ENCODE results near the gene ADRM1.

ADRM1 gene

GRCh38 chr20:62299666-62300236 is 3.0 kb upstream of the ADRM1 start:
- DNase-seq, result no peak

DNA sequence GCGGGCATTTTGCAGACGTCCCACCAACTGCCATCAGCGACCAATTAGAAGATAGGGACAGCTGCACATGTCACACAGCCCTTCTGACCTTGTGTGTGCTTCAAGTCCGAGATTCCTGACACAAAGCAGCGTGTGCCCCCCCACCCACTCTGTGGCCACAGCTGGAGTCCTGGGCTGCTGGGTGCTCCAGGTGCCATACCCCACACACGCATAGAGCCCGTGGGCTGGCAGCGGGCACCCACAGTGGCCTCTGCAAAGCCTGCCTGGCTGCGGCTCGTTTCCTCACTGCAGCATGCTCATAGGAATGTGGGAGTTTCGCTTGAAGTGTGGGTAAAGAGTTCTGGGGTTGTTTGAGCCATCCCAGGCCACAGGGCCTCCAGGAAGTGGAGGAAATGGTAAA is 2.5 kb upstream of the ADRM1 start:
- DNase-seq, result no peak

DNA sequence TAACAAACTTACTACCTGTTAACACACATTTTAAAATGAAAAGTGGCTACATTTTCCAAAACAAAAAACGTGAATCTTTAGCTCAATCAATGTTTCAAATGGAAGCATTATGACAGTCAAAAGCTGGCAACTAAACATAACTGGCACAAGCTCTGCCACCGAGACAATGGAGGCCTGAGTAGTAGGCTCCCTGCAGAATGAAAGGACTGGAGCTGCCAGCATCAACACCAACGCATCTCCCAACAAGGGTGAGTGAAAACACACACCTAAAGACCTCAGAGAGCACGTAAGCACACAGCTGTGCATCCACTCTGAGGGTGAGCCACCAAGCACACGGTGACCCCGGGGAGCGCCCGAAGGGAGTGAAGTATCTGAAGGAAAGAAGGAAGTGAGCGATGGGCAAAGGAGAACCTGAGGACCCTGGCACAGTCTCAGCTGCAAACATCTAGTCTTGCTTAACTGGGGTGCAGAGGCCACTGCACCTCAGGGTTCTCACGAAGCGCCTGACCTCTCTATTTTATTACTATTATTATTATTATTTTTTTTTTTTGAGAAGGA is 1.6 kb upstream of the ADRM1 start:
- no peak for DNase-seq

- DNase-seq, result peak; percentile 84
Measured at GRCh38 chr20:62301773-62302340, 940 bp upstream of the ADRM1 start.

DNA sequence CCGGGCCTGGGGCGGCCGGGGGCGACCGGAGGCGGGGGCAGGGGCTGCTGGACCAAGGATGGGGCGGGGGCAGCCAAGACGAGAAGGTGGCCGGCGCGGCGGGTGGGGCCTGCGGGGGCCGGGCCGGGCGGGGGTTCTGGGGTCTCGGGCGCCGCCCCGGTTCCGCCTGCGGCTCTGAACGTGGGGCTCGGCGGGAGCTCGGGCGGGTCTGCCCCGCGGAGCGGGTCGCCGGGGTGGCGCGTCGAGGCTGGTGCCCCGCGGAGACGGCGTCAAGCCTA is 204 bp downstream of the ADRM1 start:
- no peak for DNase-seq

GRCh38 chr20:62303340-62304226 is 786 bp downstream of the ADRM1 start:
- DNase-seq, result no peak

DNA sequence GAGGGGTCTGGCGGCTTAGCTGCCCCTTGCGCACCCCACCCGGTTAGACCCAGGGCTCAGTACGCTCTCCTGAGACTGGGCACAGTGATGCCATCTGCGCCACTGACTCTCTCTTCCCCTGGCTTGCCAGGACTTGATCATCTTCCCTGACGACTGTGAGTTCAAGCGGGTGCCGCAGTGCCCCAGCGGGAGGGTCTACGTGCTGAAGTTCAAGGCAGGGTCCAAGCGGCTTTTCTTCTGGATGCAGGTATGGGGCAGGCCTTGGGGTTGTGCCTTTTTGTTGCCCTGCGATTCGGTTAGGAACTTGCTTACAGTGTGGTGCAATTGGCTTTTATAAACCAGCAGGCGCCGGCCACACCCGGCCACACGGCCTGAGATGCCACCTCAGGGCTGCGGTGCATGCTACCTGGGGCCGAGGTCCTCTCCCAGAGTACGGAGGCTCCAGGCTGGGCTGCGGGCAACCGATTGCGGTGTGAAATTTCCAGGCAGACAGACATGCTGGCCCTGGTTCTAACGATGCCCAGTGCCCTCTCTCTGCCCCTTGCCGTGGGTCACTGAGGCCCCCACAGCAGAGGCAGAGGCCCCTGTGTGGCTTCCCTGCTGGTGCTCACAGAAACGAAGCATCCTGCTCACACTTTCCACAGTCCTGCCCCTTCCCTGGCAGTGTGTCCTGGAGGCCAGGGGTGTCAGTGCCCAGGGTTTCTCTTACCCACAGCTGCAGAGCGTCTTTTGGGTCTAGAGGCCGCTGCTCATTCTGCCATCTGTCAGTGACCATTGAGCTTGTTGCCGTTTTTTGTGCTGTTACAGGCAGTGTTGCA is 1.7 kb downstream of the ADRM1 start:
- DNase-seq, result no peak

DNA sequence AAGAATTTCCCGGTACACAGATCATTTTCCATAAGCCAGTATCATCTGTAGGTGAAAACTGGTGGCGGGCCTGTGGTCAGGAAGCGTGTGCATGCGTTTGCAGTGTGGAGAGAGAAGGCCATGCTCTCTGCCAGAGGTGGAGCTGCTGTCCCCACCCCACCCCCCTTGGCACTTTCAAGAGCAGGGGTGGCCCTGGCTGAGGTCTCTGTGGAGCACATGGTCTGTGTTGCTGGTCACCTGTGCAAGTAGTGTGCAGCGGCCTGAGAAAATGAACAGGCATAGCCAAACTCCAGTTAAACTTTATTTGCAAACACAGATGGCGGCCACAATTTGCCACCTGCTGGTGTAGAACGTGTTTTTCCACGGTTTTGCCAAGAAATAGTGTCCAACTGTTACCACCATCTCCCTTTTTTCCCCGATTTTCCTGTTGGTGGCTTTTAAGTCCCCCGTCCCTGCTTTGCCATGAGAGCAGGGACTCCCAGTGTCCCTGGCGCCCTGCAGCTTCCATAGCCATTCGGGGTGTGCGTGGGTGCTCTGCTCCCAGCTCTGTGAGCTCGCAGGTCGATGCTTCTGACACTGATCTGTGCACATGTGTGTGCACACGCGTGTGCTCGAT is 2.5 kb downstream of the ADRM1 start:
- DNase-seq, result no peak

GRCh38 chr20:62305765-62306413 is 3.1 kb downstream of the ADRM1 start:
- no peak for DNase-seq

DNA sequence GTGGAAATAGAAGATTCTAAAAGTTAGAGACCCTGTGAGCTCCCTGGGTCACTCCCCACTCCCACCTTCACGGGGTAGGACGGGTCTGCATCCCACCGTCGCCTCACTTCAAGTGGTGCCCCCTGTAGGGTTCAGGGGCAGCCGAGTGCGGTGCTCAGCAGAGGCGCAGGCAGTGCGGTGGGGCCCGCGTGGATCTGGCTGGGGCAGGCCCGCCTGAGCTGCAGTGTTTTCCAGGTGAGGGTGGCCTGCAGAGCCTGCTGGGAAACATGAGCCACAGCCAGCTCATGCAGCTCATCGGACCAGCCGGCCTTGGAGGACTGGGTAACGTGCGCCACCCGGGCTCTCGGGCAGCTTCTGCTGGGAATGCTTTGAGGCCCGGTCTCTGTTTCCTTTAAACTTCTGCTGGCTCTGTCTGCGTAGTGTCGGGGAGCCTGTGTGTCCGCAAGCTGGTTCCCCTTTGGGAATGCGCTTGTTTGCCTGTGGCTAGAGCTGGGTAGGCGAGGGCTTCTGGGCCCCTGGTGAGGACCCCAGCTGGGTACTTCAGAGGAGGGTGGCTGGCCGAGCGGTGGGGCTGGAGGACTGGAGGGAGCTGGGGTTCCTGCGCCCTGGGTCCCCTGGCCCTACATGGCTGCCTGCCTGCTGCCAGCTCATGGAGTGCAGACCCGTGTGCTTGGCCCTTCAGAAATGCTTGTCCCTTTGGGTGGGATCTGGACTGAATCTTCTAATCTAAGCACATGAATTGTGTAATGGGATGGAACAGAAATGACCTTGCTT is 3.8 kb downstream of the ADRM1 start:
- no peak for DNase-seq

DNA sequence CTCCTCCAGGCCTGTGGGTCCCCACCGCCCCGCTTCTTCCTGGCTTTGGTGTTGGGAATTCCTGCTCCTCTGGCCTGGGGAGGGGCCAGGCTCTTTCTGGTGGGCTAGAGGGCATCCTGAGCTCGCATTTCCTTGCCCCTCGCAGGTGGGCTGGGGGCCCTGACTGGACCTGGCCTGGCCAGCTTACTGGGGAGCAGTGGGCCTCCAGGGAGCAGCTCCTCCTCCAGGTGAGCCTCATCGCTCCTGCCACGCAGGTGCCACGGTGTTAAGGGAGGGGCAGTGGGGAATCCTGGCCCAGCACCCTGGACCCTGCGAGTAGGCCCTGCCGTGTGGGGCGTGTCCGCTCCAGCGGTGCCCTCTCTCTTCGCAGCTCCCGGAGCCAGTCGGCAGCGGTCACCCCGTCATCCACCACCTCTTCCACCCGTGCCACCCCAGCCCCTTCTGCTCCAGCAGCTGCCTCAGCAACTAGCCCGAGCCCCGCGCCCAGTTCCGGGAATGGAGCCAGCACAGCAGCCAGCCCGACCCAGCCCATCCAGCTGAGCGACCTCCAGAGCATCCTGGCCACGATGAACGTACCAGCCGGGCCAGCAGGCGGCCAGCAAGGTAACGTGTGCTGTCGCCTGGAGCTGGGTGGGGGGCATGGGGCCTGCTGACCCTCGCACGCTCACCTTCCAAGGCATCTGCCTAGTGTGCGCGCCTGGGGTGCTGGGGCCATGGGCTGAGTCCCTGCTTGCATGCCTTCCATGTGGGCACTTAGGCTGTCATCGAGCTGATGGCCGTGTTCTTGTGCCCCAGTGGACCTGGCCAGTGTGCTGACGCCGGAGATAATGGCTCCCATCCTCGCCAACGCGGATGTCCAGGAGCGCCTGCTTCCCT is 4.7 kb downstream of the ADRM1 start:
- DNase-seq, result no peak

GRCh38 chr20:62308102-62308822 is 5.5 kb downstream of the ADRM1 start:
- DNase-seq, result no peak

DNA sequence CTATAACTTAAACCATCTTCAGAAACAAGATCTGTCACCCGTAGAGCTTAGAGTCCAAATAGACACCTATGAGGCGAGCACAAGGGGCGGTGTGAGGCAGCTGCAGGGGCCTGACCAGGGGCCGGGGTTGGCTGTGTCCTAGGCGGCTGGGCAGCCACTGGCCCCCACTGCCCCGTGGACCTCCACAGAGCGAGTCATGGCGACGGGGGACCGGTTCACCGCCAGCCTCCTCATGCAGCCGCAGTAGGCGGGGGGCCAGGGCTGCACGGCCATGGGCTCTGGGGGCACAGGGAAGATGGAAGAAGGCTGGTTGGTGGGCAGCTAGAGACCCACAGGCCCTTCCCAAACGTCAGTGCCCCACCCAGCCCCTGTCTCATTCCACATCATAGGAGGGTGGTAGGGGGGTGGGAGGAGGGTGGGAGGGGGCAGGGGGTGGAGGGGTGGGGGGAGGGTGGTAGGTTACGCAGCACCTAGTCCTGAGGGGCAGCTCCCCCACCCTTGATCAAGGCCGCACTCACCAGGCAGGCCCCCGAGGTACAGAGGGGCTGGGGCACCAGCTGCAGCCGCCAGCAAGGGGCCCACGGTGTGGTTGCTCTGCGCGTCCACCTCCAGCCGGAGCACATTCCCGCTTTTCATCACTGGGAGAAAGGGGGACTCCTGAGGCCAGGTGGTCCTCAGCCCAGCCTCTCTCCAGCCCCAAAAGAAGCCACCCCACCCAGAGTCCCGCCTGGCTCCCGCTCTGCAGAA is 6.6 kb downstream of the ADRM1 start:
- no peak for DNase-seq

DNA sequence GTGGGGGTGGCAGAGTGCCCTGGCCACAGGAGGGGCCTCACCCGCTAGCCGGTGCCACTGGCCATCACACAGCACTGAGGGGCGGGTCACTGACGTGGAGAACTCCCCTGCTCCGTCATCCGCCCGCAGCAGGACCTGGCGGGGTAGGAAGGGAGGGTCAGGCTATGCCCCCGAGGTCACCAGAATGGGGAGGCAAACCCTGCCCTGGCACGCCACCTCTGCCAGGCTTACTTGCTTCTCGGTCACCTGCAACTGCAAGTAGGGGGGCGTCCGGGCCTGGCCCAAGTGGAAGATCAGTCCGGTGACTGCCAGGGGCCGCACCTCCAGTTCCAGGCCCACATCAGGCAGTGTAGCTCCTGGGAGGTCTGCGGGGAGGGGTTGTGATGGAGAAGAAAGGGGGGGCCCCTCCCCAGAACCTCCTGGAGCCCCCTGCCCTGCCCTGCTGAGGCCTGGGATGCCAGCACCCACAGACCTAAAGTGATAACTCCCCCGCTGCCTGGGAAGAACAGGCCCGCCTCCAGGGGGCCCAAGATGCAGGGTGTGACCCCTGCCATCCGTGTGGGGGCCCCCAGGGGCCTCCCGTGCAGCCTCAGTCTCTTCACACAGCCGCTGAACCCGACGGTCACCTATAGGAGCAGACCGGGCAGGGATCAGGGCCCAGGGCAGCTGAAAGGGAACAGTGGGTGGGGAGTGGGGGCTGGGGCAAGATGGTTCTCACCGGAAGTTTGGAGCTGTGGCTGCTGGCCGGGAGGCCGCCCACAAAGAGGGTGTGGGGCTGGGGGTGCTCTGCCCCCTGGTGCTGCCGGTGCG is 7.4 kb downstream of the ADRM1 start:
- DNase-seq, result no peak

DNA sequence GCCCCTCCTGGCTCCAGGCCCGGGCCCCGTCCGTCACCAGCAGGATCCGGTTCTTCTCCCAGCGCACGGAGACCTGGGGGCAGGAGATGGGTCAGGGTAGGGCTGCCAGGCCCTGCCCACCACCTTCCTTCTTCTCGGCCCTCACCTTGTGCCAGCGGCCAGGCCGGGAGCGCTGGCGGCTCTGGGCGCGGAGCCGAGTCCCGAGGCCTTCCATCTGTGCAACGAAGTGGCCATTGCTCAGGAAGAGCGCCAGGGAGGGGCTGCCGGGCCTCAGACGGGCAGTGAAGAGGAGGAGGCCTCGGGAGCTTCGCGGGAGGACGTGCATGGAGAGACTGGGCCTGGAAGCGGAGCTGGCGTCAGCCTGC is 7.9 kb downstream of the ADRM1 start:
- DNase-seq, result no peak

DNA sequence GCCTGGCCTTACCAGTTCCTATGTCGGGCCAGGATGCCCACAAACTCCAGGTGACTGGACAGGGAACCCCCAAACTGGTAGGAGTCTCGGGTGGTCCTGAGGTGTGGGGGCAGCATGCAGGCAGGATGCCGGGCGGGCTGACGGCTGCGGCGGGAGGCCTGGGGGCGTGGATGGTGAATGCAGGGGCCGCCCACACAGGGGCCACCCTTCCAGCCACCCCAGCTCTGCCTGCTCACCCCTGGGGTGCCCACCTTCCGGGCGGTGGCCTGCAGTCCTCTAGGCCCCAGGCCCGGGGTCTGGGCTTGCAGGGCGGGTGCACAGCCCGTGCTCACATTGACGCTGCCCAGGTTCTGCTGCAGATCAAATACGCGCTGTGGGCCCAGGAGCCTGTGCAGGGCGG is 8.4 kb downstream of the ADRM1 start:
- DNase-seq, result no peak

GRCh38 chr20:62311832-62312661 is 9.2 kb downstream of the ADRM1 start:
- DNase-seq, result no peak

- no peak for DNase-seq
Measured at GRCh38 chr20:62312662-62312977, 9.8 kb downstream of the ADRM1 start.

Measured in NK-92 treated with Interleukin-12 subunit alpha and Interleukin-12 subunit beta, amount 100 ng/mL, for 24 hours (cell line).